ENCODE measurements around the gene ONECUT1. TPM values are rescaled to one million over a fixed set of nuclear protein-coding genes. Genes with fewer than 3 reads are reported as not detected.

The ONECUT1 gene
- total RNA-seq, 1 donor from 2014 or later = not detected

GRCh38 chr15:52783929-52784798, 6.0 kb downstream of the ONECUT1 start:
- FAIRE-seq (no peak), DNase-seq (ENCODE audit: low spot score in 2 of 2) (peak in 1 of 2 donors; percentile 41)

GRCh38 chr15:52783191-52783829, 6.8 kb downstream of the ONECUT1 start:
- no peak for FAIRE-seq
- peak in 1 of 2 donors; percentile 41 for DNase-seq (ENCODE audit: low spot score in 2 of 2)

GRCh38 chr15:52782514-52782913, 7.6 kb downstream of the ONECUT1 start:
- DNase-seq (ENCODE audit: low spot score in 2 of 2) (peak in 1 of 2 donors; percentile 9), FAIRE-seq (no peak)

- FAIRE-seq = no peak
Observed at GRCh38 chr15:52780172-52780980, 9.8 kb downstream of the ONECUT1 start.

GRCh38 chr15:52778457-52778856, 11.7 kb downstream of the ONECUT1 start:
- no peak for FAIRE-seq
- DNase-seq (ENCODE audit: low spot score in 2 of 2) = no peak

More at GRCh38 chr15:52780172-52780980, 9.8 kb downstream of the ONECUT1 start:
- peak in 1 of 2 donors; percentile 54 for DNase-seq (ENCODE audit: low spot score in 2 of 2)

GRCh38 chr15:52772766-52773165, 17.4 kb downstream of the ONECUT1 start:
- FAIRE-seq = no peak

GRCh38 chr15:52765785-52766184, 24.4 kb downstream of the ONECUT1 start:
- FAIRE-seq = no peak

More at GRCh38 chr15:52772766-52773165, 17.4 kb downstream of the ONECUT1 start:
- no peak for DNase-seq (ENCODE audit: low spot score in 2 of 2)

GRCh38 chr15:52764731-52765130, 25.4 kb downstream of the ONECUT1 start:
- FAIRE-seq = no peak
- DNase-seq (ENCODE audit: low spot score in 2 of 2) = no peak

More at GRCh38 chr15:52765785-52766184, 24.4 kb downstream of the ONECUT1 start:
- DNase-seq (ENCODE audit: low spot score in 2 of 2) = no peak

GRCh38 chr15:52762621-52763020, 27.5 kb downstream of the ONECUT1 start:
- FAIRE-seq = no peak
- no peak for DNase-seq (ENCODE audit: low spot score in 2 of 2)

- DNase-seq (ENCODE audit: low spot score in 2 of 2) = no peak
- FAIRE-seq = no peak
Observed at GRCh38 chr15:52760562-52760961, 29.6 kb downstream of the ONECUT1 start.

- no peak for DNase-seq (ENCODE audit: low spot score in 2 of 2)
- no peak for FAIRE-seq
Observed at GRCh38 chr15:52759969-52760368, 30.2 kb downstream of the ONECUT1 start.

GRCh38 chr15:52757496-52757895, 32.6 kb downstream of the ONECUT1 start:
- no peak for FAIRE-seq
- no peak for DNase-seq (ENCODE audit: low spot score in 2 of 2)

- FAIRE-seq (no peak), DNase-seq (ENCODE audit: low spot score in 2 of 2) (no peak)
Observed at GRCh38 chr15:52751522-52751921, 38.6 kb downstream of the ONECUT1 start.

GRCh38 chr15:52749258-52749657, 40.9 kb downstream of the ONECUT1 start:
- no peak for DNase-seq (ENCODE audit: low spot score in 2 of 2)
- no peak for FAIRE-seq

GRCh38 chr15:52746162-52746757, 43.9 kb downstream of the ONECUT1 start:
- DNase-seq (ENCODE audit: low spot score in 2 of 2) (no peak), FAIRE-seq (no peak)

GRCh38 chr15:52745326-52746161, 44.6 kb downstream of the ONECUT1 start:
- FAIRE-seq = no peak
- DNase-seq (ENCODE audit: low spot score in 2 of 2) = no peak

- FAIRE-seq (no peak), DNase-seq (ENCODE audit: low spot score in 2 of 2) (no peak)
Observed at GRCh38 chr15:52738311-52738710, 51.8 kb downstream of the ONECUT1 start.

GRCh38 chr15:52737720-52738119, 52.4 kb downstream of the ONECUT1 start:
- FAIRE-seq (no peak), DNase-seq (ENCODE audit: low spot score in 2 of 2) (no peak)

Measured in frontal cortex (tissue), 4 donors.